Measurements from ENCODE around the gene SPCS3. TPM values are rescaled to one million over a fixed set of nuclear protein-coding genes. Genes with fewer than 3 reads are reported as not detected.

The SPCS3 gene
- total RNA-seq, 1 experiment from 2014 or later = 117 TPM

Other genes with a start within 250 kb of the SPCS3 start
- gene SPATA4, start 124.4 kb upstream of the SPCS3 start, total RNA-seq (2021) = not detected in 3 replicates
- gene ASB5, start 50.7 kb upstream of the SPCS3 start, total RNA-seq (2021) = 0.18 TPM in 1 of 3 replicates, not detected in the others

Data from WTC11 (cell line).